ENCODE data around the gene NHEJ1. TPM values are rescaled to one million over a fixed set of nuclear protein-coding genes. Genes with fewer than 3 reads are reported as not detected.

Gene NHEJ1
- polyA plus RNA-seq, 3 donors: 12.6 to 20.9 (median 20.3) TPM

DNA sequence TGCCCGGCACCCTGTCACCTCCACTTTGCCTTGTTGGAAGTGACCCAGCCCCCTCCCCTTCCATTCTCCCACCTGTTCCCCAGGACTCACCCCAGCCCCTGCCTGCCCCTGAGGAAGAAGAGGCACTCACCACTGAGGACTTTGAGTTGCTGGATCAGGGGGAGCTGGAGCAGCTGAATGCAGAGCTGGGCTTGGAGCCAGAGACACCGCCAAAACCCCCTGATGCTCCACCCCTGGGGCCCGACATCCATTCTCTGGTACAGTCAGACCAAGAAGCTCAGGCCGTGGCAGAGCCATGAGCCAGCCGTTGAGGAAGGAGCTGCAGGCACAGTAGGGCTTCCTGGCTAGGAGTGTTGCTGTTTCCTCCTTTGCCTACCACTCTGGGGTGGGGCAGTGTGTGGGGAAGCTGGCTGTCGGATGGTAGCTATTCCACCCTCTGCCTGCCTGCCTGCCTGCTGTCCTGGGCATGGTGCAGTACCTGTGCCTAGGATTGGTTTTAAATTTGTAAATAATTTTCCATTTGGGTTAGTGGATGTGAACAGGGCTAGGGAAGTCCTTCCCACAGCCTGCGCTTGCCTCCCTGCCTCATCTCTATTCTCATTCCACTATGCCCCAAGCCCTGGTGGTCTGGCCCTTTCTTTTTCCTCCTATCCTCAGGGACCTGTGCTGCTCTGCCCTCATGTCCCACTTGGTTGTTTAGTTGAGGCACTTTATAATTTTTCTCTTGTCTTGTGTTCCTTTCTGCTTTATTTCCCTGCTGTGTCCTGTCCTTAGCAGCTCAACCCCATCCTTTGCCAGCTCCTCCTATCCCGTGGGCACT is 21.9 kb upstream of the NHEJ1 start:
- Mint-ChIP-seq H3K9me3 (peaks cover 0 to 2% (median 0%) of the 10 kb centered on the region in 7 donors), H3K4me3 (no peak overlapping the region), H3K27me3 (ENCODE audit: low read depth in 3 of 3) (peaks cover 0 to 3% (median 0%) of the 10 kb centered on the region in 3 donors), H3K27ac (peak overlapping the region in 5 of 7 donors; percentile 22 to 50 (median 27)), H3K36me3 (peaks cover 57 to 69% of the 10 kb centered on the region in 2 donors), H3K4me1 (peaks cover 44% of the 10 kb centered on the region)
- H3K27me3 ChIP-seq (ENCODE audit: control insufficient read depth in 2 of 2, insufficient read depth in 2 of 2, low read length in 2 of 2): no peaks in the 10 kb centered on the region
- peak; percentile 31 to 64 (median 37) for DNase-seq
- peaks cover 32% of the 10 kb centered on the region for H3K79me2 ChIP-seq (ENCODE audit: insufficient read depth, low read length)
- TF ChIP-seq CTCF (IDR thresholded peaks at IDR 0.05): no peak
- peak overlapping the region; percentile 6 to 58 for H3K27ac ChIP-seq (ENCODE audit: low read depth in 1 of 2, low read length in 2 of 2)
- H3K9ac ChIP-seq (ENCODE audit: insufficient read depth, low read length, poor library complexity, severe bottlenecking): peak overlapping the region; percentile 35
- H2AFZ ChIP-seq (ENCODE audit: insufficient read depth, low read depth, low read length, poor library complexity, severe bottlenecking): no peak overlapping the region
- H3K4me3 ChIP-seq (replicated peaks in 1 of 3; ENCODE audit: low read depth in 2 of 3, low read length in 3 of 3): peak overlapping the region in 1 of 3 experiments; percentile 18
- peaks cover 57% of the 10 kb centered on the region for H4K20me1 ChIP-seq (ENCODE audit: insufficient read depth, low read length)
- WGBS (ENCODE audit: insufficient coverage): 20% methylated on average over 3 of the region's 8 CpGs
- intact Hi-C loops (cut with micrococcal nuclease): no loop called here
- peak overlapping the region; percentile 12 for H3K4me2 ChIP-seq (replicated peaks; ENCODE audit: extremely low read depth, low read length, poor library complexity, severe bottlenecking)
- H3K4me1 ChIP-seq (ENCODE audit: control insufficient read depth in 1 of 2, insufficient read depth in 2 of 2, low read length in 2 of 2): peaks cover 31 to 47% of the 10 kb centered on the region in 2 donors
- H3K9me3 ChIP-seq (replicated peaks in 1 of 2; ENCODE audit: control insufficient read depth in 1 of 2, insufficient read depth in 1 of 2, low read length in 2 of 2): no peaks in the 10 kb centered on the region
- H3K36me3 ChIP-seq (replicated peaks in 1 of 2; ENCODE audit: control insufficient read depth in 1 of 2, insufficient read depth in 2 of 2, low read length in 2 of 2): peaks cover 51 to 72% of the 10 kb centered on the region in 2 donors

- Histone ChIP-seq H3K36me3 (replicated peaks in 1 of 2; ENCODE audit: control insufficient read depth in 1 of 2, insufficient read depth in 2 of 2, low read length in 2 of 2) (peaks cover 51 to 72% of the 10 kb centered on the region in 2 donors), H3K27me3 (ENCODE audit: control insufficient read depth in 2 of 2, insufficient read depth in 2 of 2, low read length in 2 of 2) (no peaks in the 10 kb centered on the region), H3K27ac (ENCODE audit: low read depth in 1 of 2, low read length in 2 of 2) (peak overlapping the region; percentile 6 to 58), H4K20me1 (ENCODE audit: insufficient read depth, low read length) (peaks cover 57% of the 10 kb centered on the region), H3K9ac (ENCODE audit: insufficient read depth, low read length, poor library complexity, severe bottlenecking) (no peak overlapping the region), H2AFZ (ENCODE audit: insufficient read depth, low read depth, low read length, poor library complexity, severe bottlenecking) (no peak overlapping the region), H3K4me1 (ENCODE audit: control insufficient read depth in 1 of 2, insufficient read depth in 2 of 2, low read length in 2 of 2) (peaks cover 37 to 55% of the 10 kb centered on the region in 2 donors), H3K4me2 (replicated peaks; ENCODE audit: extremely low read depth, low read length, poor library complexity, severe bottlenecking) (no peak overlapping the region), H3K79me2 (ENCODE audit: insufficient read depth, low read length) (peaks cover 33% of the 10 kb centered on the region), H3K9me3 (replicated peaks in 1 of 2; ENCODE audit: control insufficient read depth in 1 of 2, insufficient read depth in 1 of 2, low read length in 2 of 2) (no peaks in the 10 kb centered on the region), H3K4me3 (replicated peaks in 1 of 3; ENCODE audit: low read depth in 2 of 3, low read length in 3 of 3) (no peak overlapping the region)
- peaks cover 54 to 66% of the 10 kb centered on the region in 2 donors for H3K36me3 Mint-ChIP-seq
- intact Hi-C loops (cut with micrococcal nuclease): no loop called here
- 98% methylated on average over 5 of the region's 6 CpGs for WGBS (ENCODE audit: insufficient coverage)
- no peak overlapping the region for H3K4me3 Mint-ChIP-seq
- H3K27me3 Mint-ChIP-seq (ENCODE audit: low read depth in 3 of 3): peaks cover 0 to 3% (median 0%) of the 10 kb centered on the region in 3 donors
- no peak for DNase-seq
- H3K9me3 Mint-ChIP-seq: peaks cover 0 to 2% (median 0%) of the 10 kb centered on the region in 7 donors
- no peak for TF ChIP-seq CTCF (IDR thresholded peaks at IDR 0.05)
- H3K27ac Mint-ChIP-seq: peak overlapping the region in 2 of 7 donors; percentile 43 to 69
- H3K4me1 Mint-ChIP-seq: peaks cover 49% of the 10 kb centered on the region
Observed at GRCh38 chr2:219181531-219181930, 20.9 kb upstream of the NHEJ1 start.
